ENCODE results near the gene RAB31. TPM values are rescaled to one million over a fixed set of nuclear protein-coding genes. Genes with fewer than 3 reads are reported as not detected.

Gene RAB31
- total and polyA plus RNA-seq, 3 donors from 2014 or later = 75.9 to 110 (median 81.5) TPM

- Histone ChIP-seq H3K27me3 (no peaks in the 10 kb centered on the region), H3K4me1 (peaks cover 24% of the 10 kb centered on the region), H3K36me3 (ENCODE audit: low read depth, missing control alignments) (no peaks in the 10 kb centered on the region), H3K9me3 (no peaks in the 10 kb centered on the region), H3K27ac (peak overlapping the region in 1 of 2 donors; percentile 78), H3K4me3 (no peak overlapping the region)
- WGBS, 2 donors = 39 to 42% methylated on average over 6 of the region's 6 CpGs
- TF ChIP-seq CTCF (IDR thresholded peaks at IDR 0.05) (no peak), POLR2A (IDR thresholded peaks at IDR 0.05) (no peak)
- intact Hi-C loops (cut with DNase I; ENCODE audit: low total_unique reads) = no loop called here
- DNase-seq = no peak
These were observed 101.6 kb downstream of the RAB31 start for GRCh38 chr18:9809697-9810096.

DNA sequence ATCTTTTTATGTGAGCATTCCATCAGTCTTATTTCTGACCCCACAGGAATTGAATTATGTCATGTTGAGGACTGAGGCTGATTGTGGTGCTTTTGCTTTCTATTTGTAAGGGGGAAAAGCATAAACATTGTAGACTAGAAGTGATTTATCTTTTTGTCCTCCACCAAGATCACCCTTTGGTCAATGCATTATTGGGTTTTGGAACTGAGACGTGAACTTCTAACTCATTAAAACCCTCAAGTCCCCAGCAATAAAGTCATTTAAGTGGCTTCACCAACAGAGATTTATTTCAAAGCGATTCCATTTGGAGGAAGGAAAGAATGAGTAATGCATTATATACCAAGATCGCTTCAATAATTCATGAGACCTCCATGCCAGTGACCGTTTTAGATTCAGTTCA lies 102.2 kb downstream of the RAB31 start:
- DNase-seq = no peak
- no peak overlapping the region for H3K4me3 ChIP-seq
- no peaks in the 10 kb centered on the region for H3K9me3 ChIP-seq
- intact Hi-C loops (cut with DNase I; ENCODE audit: low total_unique reads) = no loop called here
- no peaks in the 10 kb centered on the region for H3K36me3 ChIP-seq (ENCODE audit: low read depth, missing control alignments)
- TF ChIP-seq POLR2A (IDR thresholded peaks at IDR 0.05) (no peak), CTCF (IDR thresholded peaks at IDR 0.05) (no peak)
- WGBS, 2 donors = 79 to 87% methylated on average over 4 of the region's 4 CpGs
- H3K4me1 ChIP-seq = peaks cover 24% of the 10 kb centered on the region
- H3K27ac ChIP-seq = peak overlapping the region in 1 of 2 donors; percentile 78
- no peaks in the 10 kb centered on the region for H3K27me3 ChIP-seq

- Histone ChIP-seq H3K27ac (no peak overlapping the region), H3K4me1 (peaks cover 24% of the 10 kb centered on the region), H3K27me3 (no peaks in the 10 kb centered on the region), H3K9me3 (no peaks in the 10 kb centered on the region), H3K4me3 (no peak overlapping the region), H3K36me3 (ENCODE audit: low read depth, missing control alignments) (no peaks in the 10 kb centered on the region)
- intact Hi-C loops (cut with DNase I; ENCODE audit: low total_unique reads) = no loop called here
- TF ChIP-seq POLR2A (IDR thresholded peaks at IDR 0.05) = no peak
- no peak for TF ChIP-seq CTCF (IDR thresholded peaks at IDR 0.05)
- no peak for DNase-seq
- 90% methylated on average over 14 of the region's 14 CpGs for WGBS, 2 donors
These were observed 103.0 kb downstream of the RAB31 start for GRCh38 chr18:9810994-9811705.

- Histone ChIP-seq H3K27ac (no peak overlapping the region), H3K9me3 (no peaks in the 10 kb centered on the region), H3K27me3 (no peaks in the 10 kb centered on the region), H3K4me3 (no peak overlapping the region), H3K36me3 (ENCODE audit: low read depth, missing control alignments) (no peaks in the 10 kb centered on the region), H3K4me1 (peaks cover 24% of the 10 kb centered on the region)
- TF ChIP-seq CTCF (IDR thresholded peaks at IDR 0.05) = no peak
- TF ChIP-seq POLR2A (IDR thresholded peaks at IDR 0.05) = no peak
- WGBS, 2 donors = 71 to 72% methylated on average over 5 of the region's 5 CpGs
- intact Hi-C loops (cut with DNase I; ENCODE audit: low total_unique reads) = no loop called here
- no peak for DNase-seq
These were observed 103.9 kb downstream of the RAB31 start for GRCh38 chr18:9811978-9812377.

DNA sequence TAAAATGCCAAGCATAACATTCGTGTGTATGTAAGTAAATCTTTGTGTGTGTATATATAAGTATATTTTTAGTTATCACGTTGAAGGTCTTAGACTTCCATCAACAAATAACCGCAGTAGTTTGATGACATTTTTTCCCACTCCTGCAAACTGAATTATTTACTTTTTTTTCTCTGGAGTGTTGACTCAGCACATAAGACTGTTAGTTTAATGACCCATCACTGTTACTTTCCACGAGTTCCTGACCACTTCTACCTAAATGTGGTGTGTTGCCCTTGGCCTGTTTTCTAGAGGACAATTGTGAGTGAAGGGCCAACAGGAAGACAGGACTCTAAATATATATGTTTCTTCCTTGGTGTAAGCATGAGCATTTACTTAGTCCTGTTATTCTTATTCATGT lies 106.3 kb downstream of the RAB31 start:
- DNase-seq = no peak
- H3K4me3 ChIP-seq = no peak overlapping the region
- peaks cover 15% of the 10 kb centered on the region for H3K4me1 ChIP-seq
- no peak overlapping the region for H3K27ac ChIP-seq
- no peaks in the 10 kb centered on the region for H3K9me3 ChIP-seq
- WGBS, 2 donors = 70 to 73% methylated on average over 4 of the region's 4 CpGs
- TF ChIP-seq POLR2A (IDR thresholded peaks at IDR 0.05) (no peak), CTCF (IDR thresholded peaks at IDR 0.05) (no peak)
- no peaks in the 10 kb centered on the region for H3K36me3 ChIP-seq (ENCODE audit: low read depth, missing control alignments)
- intact Hi-C loops (cut with DNase I; ENCODE audit: low total_unique reads) = no loop called here
- no peaks in the 10 kb centered on the region for H3K27me3 ChIP-seq

All from testis (tissue), 3 donors.